GM21390 (cell line): ENCODE measurements around the gene ZNF594.
"Not testable (repeated sequence)": the region's sequence is repeated elsewhere in the genome, so short reads cannot be mapped to it uniquely, and the experiment has no call there.

Experiments used
- ATAC-seq: cut with Tn5 transposase; IDR thresholded peaks from one replicate; pipeline ENCODE4 v1.9.1; 2021; ENCODE audit not compliant: unreplicated experiment

The ZNF594 gene

DNA sequence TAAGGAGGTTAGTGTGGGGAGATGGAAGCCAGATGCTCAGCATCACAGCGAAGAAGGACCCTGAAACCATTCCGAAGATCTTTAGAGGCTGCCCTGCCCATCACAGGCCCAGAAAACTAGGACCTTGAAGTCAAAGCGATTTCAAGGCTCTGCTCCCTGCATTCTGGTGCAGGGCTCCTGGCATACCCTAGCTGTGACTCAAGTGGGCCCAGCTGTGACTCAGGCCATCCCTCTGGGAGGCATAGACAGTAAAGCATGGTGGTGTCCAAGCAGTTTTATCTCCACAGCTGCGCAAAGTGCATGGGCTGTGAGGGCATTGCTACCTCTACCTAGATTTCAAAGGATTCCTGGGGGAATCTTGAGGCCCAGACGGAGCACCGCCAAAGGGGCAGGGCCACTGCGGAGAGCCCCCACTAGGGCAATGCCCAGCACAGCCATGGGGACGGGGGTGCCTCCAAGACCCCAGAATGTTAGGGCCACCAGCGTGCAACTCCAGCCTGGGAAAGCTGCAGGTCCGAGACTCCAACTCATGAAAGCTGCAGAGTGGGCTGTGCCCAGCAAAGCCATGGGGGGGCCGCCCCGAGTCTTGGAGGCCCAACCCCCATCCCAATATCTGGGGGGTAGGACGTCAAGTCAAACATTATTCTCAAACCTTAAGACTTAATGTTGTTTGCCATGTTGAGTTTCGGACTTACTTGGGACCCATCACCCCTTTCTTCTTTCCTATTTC lies 11.7 kb upstream of the ZNF594 start:
- no peak for ATAC-seq

DNA sequence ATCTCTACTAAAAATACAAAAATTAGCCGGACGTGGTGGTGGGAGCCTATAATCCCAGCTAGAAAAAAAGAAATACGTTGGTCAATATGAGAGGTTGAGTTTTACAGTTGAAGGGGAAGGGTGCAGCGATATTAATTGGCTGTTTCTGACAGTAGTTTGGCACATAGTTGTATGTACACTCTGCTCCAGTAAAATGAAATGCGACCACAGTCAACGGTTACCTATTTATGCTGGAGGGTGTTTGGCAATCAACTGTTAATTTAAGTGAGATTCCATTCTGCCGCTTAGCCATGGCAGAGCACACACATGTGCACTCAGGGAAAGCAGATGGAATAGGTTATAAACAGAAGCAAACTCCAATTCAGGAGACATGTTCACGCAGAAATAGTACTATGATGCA lies 9.3 kb upstream of the ZNF594 start:
- no peak for ATAC-seq

DNA sequence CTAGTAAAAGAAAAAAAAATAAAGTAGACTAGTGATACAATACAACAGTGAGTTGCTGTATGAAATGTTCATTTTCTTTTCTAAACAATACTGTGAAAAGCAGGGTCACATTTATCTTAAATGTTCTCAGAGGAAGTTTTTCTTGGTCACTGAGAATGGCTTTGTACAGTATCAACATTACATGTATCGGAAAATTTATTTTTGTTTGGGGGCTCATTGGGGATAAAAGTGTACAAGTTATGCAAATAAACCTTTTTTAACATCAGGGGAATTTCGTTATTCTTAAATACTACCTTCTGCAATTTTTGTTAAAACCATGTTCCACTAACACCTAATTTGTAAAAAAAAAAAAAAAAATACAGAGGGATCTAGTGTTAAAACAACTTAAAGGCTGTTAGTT lies 8.7 kb upstream of the ZNF594 start:
- ATAC-seq: no peak

DNA sequence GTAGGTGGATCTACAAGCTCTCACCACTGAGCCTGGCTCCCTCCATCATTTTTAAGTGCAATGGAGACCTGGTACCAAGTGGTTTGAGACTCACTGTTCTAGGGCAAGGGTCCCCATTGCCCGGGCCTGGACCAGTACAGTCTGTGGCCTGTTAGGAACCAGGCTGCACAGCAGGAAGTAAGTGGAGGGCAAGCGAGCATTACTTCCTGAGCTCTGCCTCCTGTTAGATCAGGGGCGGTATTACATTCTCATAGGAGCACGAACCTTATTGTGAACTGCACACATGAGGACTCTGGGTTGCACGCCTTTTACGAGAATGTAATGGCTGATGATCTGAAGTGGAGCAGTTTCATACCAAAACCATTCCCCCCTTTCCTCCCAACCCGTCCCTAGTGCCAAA lies 6.8 kb upstream of the ZNF594 start:
- no peak for ATAC-seq

DNA sequence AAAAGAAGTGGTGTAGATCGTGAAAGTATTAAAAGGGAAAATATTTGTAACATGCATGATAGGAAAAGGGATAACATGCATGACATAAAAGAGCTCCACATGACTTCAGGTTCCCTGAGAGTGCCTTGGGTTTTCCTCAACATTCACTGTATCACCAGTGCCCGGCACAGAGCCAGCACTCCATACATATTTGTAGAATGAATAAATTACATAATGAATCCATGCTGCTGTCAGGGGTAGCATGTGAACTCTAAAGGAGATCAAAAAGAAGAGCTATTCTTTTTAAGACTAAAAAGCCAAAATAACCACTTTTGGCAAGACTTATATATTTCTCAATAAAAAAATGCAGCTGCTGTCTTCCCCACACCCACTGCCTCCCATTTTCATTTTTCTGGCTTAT lies 2.7 kb upstream of the ZNF594 start:
- no peak for ATAC-seq

DNA sequence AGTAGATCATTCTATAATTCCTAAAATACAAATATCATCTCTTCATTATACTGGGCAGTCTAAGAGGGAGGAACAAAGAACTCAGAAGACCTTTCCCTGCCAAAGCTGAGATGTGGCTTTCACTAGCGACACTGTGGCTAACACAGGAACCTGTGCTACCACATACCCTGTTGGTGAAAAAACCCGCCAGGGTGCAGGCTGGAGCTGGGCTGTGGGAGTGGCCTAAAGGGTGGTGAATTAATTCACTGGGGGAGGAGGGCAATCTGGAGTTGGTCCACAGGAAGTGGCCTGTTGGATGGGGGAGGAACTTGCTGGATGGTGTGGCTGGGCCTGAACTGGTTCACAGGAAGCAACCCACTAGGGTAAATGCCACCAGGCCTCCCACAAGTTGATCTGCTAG lies 7.4 kb downstream of the ZNF594 start:
- no peak for ATAC-seq

DNA sequence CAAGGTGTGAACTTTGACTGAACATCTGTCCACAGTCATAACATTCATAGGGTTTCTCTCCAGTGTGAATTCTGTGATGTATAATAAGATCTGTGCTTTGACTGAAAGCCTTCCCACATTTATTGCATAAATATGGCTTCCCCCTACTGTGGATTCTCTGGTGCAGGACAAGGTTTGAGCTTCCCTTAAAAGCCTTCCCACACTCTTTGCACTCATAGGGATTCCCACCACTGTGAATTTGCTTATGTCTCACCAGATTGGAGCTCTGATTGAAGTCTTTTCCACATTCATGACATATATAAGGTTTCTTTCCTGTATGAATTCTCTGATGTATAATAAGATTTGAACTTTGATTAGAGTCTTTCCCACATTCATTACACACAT lies 8.3 kb downstream of the ZNF594 start:
- no peak for ATAC-seq

DNA sequence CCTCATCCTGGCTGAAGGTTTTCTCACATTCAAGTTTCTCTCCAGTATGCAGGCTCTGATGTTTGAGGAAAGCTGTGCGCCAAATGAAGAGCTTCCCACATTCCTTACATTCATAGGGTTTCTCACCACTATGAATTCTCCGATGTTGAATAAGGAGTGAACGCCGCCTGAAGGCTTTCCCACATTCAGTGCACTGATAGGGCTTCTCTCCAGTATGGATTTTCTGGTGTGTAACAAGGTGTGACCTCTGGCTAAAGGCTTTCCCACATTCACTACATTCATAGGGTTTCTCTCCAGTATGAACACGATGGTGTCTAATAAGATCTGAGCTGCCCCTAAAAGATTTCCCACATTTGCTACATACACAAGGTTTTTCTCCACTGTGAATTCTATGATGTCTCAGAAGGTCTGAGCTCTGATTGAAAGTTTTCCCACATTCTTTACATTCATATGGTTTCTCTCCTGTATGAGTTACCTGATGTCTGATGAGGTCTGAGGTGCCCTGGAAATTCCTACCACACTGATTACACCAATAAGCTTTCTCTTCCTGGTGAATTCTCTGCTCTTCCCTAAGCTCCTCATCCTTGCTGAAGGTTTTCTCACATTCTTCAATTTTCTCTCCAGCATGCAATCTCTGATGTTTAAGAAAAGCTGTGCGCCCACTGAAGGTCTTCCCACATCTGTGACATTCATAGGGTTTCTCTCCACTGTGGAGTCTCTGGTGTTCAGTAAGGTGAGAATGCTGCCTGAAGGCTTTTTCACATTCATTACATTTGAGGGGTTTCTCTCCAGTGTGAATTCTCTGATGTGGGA lies 8.9 kb downstream of the ZNF594 start:
- ATAC-seq: no peak

DNA sequence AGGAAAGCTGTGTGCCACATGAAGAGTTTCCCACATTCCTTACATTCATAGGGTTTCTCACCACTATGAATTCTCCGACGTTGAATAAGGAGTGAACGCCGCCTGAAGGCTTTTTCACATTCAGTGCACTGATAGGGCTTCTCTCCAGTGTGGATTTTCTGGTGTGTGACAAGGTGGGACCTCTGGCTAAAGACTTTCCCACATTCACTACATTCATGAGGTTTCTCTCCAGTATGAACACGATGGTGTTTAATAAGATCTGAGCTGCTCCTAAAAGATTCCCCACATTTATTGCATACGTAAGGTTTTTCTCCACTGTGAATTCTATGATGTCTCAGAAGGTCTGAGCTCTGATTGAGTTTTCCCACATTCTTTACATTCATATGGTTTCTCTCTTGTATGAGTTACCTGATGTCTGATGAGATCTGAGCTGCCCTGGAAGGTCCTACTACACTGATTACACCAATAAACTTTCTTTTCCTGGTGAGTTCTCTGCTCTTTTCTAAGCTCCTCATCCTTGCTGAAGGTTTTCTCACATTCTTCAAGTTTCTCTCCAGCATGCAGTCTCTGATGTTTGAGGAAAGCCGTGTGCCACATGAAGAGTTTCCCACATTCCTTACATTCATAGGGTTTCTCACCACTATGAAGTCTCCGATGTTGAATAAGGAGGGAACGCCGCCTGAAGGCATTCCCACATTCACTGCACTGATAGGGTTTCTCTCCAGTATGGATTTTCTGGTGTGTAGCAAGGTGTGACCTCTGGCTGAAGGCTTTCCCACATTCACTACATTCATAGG lies 10.0 kb downstream of the ZNF594 start:
- no peak for ATAC-seq

DNA sequence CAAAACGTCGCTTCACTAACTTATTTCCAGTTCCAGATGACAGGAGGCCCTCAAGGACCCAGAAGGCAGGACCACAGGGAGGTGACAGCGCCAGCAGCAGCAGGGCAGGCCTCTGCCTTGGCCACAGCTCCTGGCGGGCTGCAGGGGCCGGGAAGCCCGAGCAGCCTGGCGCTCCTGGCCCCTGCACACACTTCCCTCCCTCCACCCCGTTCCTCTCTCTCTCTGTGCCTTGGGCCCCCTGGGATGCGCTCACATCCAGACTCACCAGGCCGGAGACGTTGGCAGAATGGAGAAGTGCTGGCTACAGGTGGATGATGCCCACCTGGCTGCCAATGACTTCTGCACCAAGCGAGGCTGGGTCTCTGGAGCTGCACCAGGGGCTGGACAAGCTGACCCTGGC lies 12.7 kb downstream of the ZNF594 start:
- no peak for ATAC-seq

DNA sequence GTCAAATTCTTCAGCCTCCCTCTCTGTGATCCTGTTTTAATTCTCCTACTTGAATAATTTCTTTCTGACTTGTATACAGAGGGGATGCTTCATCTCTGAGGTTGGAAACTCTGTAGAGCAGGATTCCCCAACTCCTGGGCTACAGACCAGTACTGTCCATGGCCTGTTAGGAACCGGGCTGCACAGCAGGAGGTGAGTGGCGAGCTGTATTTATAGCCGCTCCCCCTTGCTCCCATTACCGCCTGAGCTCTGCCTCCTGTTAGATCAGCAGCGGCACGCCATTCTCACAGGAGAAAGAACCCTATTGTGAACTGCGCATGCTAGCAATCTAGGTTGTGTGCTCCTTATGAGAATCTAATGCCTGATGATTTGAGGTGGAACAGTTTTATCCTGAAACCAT lies 16.6 kb downstream of the ZNF594 start:
- not testable (repeated sequence) for ATAC-seq

DNA sequence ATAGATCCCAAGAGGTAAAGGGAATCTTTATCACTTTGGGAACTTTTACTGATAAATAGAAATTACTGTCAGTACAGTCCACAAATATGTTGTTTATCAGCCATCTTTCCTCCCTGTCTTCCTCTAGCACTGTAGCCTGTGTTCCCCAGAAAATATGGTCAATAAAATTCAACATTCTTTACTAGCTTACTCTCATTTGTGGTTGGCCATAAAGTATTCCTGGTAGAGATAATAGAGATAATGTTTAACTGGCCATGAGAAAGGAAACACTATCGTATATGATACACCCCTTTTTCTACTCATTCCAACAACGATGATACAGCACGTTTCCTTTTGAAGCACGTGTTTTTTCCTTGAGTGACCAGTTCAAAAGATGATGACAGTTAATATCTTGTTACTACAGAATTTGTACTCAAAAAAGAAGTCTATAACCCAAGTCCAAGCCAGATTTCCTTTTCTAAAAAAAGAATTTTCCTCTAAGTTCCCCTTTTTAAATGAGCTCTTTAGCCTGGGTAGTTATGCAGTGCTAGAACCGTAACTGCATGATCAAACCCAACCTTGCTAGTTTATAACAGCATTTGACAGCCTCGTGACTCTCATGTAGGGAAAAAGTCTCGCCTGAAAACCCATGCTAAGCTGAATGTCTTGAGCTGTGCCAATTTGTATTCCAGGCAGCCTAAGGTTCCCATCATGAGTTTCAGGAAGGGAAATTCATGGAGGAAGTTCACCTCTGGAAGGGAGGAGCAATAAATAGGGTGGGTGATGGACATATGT lies 25.7 kb downstream of the ZNF594 start:
- not testable (repeated sequence) for ATAC-seq

DNA sequence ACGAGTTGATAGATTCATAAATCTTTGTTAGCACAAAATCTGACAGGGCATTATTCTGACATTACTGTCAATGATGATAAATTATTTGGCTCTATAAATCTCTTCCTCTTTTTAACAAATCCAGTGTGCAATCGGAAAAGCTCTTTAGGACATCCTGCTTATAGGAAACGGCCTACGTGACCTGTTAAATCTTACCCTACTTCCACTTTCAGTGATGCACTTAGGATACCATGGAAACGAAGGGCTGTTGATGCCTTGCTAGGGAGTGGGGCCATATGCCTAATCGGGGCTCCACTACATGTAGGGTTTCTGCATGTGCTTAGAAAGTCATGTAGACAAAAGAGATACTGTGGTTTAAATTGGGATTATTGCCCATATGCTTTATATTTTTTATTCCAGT lies 27.2 kb downstream of the ZNF594 start:
- ATAC-seq: no peak

DNA sequence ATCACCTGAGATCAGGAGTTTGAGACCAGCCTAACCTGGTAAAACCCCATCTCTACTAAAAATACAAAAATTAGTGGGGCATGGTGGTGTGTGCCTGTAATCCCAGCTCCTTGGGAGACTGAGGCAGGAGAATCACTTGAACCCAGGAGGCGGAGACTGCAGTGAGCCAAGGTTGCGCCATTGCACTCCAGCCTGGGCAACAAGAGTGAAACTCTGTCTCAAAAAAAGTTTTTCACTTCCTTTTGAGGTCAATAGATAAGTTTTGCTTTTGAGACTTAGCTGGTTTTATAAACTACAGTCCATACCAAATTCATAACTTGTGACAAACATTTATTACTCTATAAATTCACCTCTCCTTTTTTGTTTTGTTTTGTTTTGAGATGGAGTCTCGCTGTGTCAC lies 29.9 kb downstream of the ZNF594 start:
- not testable (repeated sequence) for ATAC-seq

DNA sequence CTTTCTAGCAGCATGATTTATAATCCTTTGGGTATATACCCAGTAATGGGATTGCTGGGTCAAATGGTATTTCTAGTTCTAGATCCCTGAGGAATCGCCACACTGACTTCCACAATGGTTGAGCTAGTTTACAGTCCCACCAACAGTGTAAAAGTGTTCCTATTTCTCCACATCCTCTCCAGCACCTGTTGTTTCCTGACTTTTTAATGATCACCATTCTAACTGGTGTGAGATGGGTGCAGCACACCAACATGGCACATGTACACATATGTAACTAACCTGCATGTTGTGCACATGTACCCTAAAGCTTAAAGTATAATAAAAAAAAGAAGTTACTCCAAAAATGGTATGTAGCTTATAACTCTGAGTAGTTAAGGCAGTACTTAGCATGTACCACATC lies 31.0 kb downstream of the ZNF594 start:
- not testable (repeated sequence) for ATAC-seq

DNA sequence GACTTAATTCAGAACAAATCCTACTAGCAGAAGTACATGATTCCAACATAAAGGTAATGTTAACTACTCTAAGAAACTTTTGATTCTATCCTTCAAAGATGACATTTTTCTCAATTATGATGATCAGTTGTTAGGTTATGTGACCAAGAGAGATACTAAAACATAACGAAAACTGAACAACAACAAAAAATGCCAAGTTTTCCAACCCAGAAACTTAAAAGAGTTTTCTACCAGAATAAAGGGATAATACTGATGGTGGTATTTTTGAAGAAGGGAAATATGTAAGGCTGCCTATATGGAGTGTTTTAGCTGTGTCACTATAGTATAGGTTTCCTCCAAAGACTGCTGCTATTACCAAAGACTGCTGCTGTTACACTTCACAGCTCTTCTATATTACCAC lies 45.5 kb downstream of the ZNF594 start:
- not testable (repeated sequence) for ATAC-seq

DNA sequence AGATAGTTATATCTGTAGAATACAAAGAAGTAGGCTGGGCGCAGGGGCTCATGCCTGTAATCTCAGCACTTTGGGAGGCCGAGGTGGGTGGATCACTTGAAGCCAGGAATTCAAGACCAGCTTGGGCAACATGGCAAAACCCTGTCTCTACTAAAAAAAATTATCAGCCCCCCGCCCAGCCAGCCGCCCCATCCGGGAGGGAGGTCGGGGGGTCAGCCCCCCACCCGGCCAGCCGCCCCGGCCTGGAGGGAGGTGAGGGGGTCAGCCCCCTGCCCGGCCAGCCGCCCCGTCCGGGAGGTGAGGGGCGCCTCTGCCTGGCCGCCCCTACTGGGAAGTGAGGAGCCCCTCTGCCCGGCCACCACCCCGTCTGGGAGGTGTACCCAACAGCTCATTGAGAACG lies 48.8 kb downstream of the ZNF594 start:
- ATAC-seq: not testable (repeated sequence)

DNA sequence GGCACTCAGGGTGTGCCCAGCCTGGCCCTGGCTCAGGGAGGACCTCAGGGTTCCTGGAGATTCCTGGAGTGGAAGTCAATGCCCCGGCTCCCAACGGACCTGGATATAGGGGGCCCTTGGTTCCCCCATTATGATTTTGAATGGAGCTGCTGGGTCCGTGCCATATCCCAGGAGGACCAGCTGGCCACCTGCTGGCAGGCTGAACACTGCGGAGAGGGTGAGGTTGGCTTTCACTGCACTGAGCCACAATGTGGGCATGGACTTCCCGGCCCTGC lies 52.3 kb downstream of the ZNF594 start:
- ATAC-seq: no peak

DNA sequence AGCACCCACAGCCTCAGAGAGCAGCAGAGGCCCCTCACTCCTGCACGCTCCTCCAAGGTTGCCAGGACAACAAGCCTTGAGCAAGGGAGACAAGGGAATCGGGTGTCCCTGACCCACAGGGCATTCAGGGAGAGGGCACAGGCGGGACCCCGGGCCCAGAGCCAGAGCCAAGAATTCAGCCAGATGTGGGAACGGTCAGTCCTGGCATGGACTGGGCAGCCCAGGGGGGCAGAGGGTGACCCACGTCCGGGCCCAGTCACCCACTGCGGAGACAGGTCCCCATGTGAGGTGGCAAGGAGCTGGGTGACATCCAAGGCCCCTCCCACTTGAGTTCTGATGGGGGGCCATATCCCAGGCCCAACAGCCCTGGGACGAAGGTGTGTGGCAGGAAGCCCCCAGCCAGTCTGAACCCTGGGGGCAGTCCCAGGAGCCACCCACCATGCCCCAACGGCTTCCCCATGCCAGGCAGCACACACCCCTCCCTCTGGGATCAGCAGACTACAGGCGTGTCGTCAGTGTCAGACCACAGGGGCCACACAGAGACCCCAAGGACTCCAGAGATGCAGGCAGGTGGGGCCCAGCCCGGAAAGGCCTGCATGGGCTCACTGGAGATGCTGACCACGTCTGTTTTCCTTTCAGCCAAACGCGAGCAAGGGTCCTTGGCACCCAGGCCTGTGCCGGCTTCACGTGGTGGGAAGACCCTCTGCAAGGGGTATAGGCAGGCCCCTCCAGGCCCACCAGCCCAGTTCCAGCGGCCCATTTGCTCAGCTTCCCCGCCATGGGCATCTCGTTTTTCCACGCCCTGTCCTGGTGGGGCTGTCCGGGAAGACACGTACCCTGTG lies 52.8 kb downstream of the ZNF594 start:
- no peak for ATAC-seq

DNA sequence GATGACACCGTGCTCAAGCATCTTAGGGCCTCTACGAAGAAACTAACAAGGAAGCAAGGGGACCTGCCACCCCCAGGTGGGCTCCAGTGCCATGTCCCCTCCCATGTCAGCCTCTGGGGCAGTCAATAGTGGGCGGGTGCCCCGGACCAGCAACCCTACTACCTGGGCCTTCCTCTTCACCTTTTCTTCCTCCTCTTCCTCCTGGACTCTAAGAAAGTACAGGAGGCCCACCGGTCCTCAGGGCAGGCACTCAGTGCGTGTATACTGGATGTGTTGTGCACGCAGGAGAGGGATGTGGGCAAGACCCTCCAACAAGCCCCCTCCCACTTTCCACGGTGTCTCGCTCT lies 53.5 kb downstream of the ZNF594 start:
- ATAC-seq: not testable (repeated sequence)
